Activated CD4-positive, alpha-beta T cell treated with anti-CD3 and anti-CD28 coated beads for 24 hours (primary cell): ENCODE results near the gene FRMPD1.

ENCODE experiments used
- DNase-seq, 2 donors: peaks; one replicate each; pipeline ENCODE4 v3.0.0-alpha.2; 2020; ENCODE audit warnings: low read depth in 2 of 2

Gene FRMPD1

DNA sequence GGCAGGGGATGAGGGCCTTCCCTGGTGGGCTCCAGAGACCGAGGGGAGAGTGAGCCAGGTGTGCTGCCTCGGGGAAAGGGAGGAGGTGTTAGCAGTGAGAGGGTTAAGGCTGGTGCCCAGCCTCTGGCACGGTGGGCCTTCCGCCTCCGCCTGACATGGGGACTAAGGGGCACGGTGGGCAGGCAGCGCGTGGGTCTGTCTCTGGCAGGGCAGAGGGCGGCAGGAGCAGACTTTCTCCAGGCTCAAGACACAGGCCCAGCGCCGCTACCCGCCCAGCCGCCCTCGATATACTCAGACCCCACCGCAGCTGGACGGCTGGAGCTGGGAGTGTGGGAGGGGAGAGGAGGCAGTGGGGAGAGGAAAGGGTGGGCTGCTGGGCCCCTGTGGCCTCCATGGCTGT, 14.9 kb upstream of the FRMPD1 start:
- DNase-seq = no peak

DNA sequence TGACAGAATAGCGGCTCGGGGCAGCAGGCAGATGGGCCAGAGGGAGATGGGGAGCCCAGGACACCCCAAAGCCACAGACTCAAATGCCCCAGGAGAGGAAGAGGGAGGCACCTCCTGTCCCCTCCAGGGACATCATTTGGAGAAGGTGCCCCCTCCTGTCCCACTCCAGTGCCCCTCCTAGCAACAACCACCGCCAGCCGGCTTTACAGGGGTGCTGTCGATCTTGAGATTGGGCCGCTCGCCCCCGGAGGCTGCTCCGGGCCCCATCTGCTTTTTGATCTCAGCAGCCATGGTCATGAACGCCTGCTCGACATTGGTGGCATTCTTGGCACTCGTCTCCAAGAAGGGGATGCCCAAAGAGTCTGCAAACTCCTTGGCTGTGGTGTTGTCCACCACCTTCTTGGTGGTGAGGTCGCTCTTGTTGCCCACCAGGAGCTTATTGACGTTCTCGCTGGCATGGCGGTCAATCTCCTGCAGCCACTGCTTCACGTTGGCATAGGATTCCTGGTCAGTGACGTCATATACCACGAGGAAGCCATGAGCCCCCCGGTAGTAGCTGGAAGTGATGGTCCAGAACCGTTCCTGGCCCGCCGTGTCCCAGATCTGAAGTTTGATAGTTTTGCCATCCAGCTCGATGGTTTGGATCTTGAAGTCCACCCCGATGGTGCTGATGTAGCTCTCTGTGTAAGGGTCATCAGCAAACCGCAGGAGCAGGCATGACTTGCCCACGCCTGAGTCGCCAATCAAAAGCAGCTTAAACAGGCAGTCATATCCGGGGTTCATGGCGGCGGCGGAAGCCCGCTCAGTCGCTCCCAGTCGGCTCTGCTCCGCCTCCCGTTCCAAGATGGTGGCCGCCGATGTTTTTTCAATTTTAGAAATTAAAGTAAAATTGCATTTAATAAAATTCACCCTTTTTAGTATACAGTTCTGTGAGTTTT, 14.0 kb upstream of the FRMPD1 start:
- DNase-seq = no peak

- no peak for DNase-seq
Observed at GRCh38 chr9:37639109-37639762, 11.5 kb upstream of the FRMPD1 start.

DNA sequence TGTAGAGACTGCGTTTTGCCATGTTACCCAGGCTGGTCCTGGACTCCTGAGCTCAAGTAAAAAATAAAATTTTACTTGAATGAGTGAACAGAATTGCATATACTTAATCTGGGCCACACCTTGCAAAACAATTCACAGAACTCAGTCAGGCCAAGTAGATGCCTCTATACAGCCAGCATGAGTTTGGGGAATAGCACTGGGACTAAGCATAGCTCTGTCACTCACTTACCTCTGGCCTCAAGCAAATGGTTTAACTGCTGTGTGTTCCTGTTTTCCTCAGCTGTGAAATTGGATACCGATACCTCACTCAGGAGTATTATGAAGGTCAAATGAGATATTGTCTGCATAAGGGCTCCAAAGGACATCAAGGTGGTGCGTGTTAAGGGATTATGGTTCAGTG, 10.9 kb upstream of the FRMPD1 start:
- DNase-seq = no peak

GRCh38 chr9:37640246-37640645, 10.5 kb upstream of the FRMPD1 start:
- DNase-seq = no peak

GRCh38 chr9:37641331-37641730, 9.4 kb upstream of the FRMPD1 start:
- DNase-seq = no peak

DNA sequence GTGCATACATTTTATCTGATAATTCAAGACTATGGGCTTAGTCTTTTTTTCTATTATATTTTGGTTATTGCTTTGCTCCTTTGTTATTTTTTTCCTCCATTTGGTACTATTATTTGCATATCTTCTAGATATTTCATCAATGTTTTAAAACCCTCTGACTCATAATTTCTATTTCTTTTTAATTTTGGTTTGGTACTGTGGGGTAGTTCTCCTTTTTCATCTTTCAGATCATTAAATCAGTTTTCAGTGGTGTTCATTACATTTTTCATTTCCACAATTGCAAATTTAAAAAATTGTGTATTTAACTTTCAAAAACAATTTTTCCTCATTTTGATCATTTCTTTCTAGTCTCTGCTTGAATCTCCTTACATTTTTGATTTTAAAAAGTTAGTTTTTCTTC, 7.5 kb upstream of the FRMPD1 start:
- no peak for DNase-seq

GRCh38 chr9:37645903-37646506, 4.7 kb upstream of the FRMPD1 start:
- DNase-seq = no peak

GRCh38 chr9:37650299-37650872, 368 bp upstream of the FRMPD1 start:
- DNase-seq = no peak

DNA sequence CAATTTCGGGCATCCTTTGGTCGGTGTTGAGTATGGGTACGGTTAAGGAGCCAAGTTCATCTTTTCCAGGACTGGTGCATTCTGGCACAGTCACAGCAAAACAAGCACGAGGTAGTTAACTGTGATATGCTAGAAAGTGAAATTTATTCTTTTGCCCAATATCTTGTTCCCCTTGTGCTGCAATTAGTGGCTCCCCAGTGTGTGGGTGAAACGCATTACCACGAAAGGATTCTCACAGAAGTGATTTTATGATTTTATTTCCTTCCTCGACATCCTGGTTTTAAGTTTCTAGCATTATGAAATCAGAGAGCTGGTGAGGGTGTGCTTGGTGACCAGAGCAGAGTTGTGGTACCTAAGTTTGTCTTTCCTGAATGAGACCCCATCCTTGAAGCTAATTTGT, 1.5 kb downstream of the FRMPD1 start:
- no peak for DNase-seq

- DNase-seq = no peak
Observed at GRCh38 chr9:37653385-37653784, 2.6 kb downstream of the FRMPD1 start.

DNA sequence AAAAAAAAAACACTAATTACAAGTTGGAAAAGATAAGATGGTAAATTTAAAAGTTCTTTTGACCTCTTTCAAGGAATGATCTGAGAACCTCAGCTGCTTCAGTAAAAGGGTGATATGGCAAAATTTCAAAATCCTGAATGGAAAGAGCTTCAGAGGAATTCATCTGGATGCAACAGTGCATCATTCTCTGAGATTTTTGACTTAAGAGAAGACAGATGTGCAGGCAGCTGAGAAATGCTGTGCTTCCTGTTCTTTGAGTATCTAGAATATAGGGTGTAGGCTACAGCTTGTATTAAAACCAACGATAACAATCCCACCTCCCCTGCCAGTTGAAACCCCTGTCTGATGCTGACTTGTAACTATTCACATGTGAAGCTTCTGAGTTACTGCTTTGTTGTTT, 6.2 kb downstream of the FRMPD1 start:
- no peak for DNase-seq

- DNase-seq = no peak
Observed at GRCh38 chr9:37660691-37661090, 9.9 kb downstream of the FRMPD1 start.

DNA sequence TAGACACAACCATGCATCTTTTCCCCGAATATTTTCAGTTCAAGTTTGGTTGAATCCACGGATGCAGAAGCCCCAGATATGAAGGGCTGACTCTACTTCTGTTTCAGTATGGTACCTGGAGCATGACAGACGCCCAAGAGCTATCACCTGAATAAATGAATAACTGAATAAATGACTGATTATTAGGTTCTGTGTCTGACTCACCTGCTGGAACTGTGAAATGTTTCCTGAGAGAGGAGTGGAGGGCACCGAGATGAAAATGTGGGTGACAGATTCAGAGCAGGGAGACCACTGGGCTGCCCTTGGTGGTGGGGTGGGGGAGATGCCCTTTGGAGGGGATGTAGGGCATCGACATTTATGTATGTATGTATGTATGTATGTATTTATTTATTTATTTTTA, 13.2 kb downstream of the FRMPD1 start:
- no peak for DNase-seq

GRCh38 chr9:37667706-37668105, 17.0 kb downstream of the FRMPD1 start:
- no peak for DNase-seq

DNA sequence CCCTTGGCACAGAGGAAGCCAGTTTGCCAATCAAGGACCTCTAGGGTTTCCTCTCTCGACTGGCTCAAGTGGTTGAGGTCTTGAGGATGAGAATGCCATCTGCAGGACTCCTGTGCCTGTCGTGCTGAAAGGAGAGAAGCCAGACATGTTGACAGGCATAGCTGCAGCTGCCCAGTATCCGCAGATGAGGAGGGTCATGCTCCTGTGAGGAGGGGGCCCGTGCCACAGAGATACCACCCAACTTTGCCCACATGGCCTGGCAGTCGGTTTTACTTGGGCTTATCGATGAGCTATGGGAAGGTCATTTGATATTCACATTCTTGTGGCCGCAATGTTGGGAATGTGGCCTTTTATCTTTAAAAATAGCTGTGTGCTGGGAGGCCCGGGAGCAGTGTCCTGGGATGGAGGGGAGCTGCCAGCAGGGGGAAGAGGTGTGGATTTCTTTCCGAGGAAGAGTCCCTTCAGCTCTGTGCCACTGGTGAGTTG, 17.4 kb downstream of the FRMPD1 start:
- no peak for DNase-seq

DNA sequence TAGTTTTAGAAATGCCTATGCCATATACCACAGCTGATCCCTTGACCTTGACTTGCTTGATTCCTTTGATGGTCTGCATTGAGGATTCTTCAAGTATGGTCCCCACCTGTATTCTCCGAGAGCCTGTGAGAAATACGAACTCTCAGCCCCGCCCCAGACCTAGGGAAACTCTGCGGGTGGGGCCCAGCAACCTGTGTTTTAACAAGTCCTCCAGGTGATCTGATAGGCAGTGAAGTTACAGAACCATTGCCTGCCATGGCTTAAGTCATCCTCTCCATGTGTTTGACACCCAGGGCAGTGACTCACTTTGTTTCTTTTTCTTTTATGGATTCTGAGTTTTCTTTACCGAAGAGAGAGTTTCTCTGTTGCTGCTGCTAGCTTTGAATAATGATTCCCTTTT, 18.5 kb downstream of the FRMPD1 start:
- no peak for DNase-seq

GRCh38 chr9:37675661-37676060, 24.9 kb downstream of the FRMPD1 start:
- DNase-seq = no peak

- DNase-seq = no peak
Observed at GRCh38 chr9:37676411-37676830, 25.7 kb downstream of the FRMPD1 start.

- DNase-seq = no peak
Observed at GRCh38 chr9:37677435-37677834, 26.7 kb downstream of the FRMPD1 start.

DNA sequence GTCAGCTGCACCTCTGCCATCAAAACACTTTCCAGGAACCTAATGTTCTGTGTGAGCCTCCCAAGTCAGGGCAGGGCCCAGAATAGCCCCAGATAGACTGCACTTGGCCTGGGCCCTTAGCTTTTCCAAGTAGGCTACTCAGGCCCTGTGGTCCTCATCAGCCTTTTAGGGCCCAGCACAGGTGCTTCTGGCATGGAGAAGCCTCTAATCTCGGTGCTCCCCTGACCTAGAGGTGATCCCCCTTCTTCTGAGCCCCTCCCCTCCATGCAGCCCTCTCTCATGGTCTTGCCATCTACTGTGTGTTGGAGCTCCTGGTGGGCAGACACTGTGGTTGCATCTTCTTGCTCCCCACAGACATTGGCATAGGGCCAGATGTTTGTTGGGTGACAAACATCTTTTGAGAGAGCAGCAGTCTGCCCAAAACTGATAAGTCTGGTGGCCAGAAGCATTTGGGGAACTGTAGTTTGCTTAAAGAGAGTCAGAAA, 28.1 kb downstream of the FRMPD1 start:
- no peak for DNase-seq
